Transverse colon (tissue), 4 donors: ENCODE results near the gene RASSF1.

Experiments used
- CTCF ChIP-seq, 5 experiments: fragments of 200-600 bp in 3 of 5; fragments of 450-650 bp in 2 of 5; sonication (generic) in 3 of 5; IDR thresholded peaks; 1 replicate in 2 of 5; 2 replicates in 3 of 5; pipeline ENCODE4 v1.5.1; 2016 to 2017; ENCODE audit warnings: antibody characterized with exemption in 5 of 5, inconsistent platforms in 3 of 5, mild to moderate bottlenecking in 2 of 5, moderate library complexity in 1 of 5
- EP300 ChIP-seq: sonication (generic); formaldehyde crosslinking; IDR thresholded peaks from one replicate; pipeline ENCODE4 v1.6.1; 2017; ENCODE audit warnings: antibody characterized with exemption, low read depth
- POLR2A ChIP-seq: fragments of 450-650 bp; IDR thresholded peaks from one replicate; pipeline ENCODE4 v1.6.1; 2016; ENCODE audit warnings: antibody characterized with exemption, mild to moderate bottlenecking, moderate library complexity
- POLR2AphosphoS5 ChIP-seq, 3 donors: sonication (generic); formaldehyde crosslinking; IDR thresholded peaks; one replicate each; pipeline ENCODE4 v1.6.1; 2016; ENCODE audit warnings: antibody characterized with exemption in 3 of 3

- TF ChIP-seq CTCF (IDR thresholded peaks at IDR 0.05) (no peak), POLR2AphosphoS5 (IDR thresholded peaks at IDR 0.05) (no peak), POLR2A (no peak), EP300 (no peak)
Observed at GRCh38 chr3:50380405-50381085, 39.9 kb upstream of the RASSF1 start.
